Stimulated activated CD4-positive, alpha-beta T cell treated with anti-CD3 and anti-CD28 coated beads, TNF-alpha, amount 100 ng/mL, for 4 hours (primary cell): Measurements from ENCODE around the gene EHBP1.

Source experiments
- DNase-seq, 3 experiments: peaks; one replicate each; pipeline ENCODE4 v3.0.0-alpha.2; 2020; ENCODE audit warnings: low read depth in 3 of 3

Gene EHBP1

GRCh38 chr2:62817995-62818713, 112.6 kb downstream of the EHBP1 start:
- no peak for DNase-seq

- DNase-seq = no peak
Observed at GRCh38 chr2:62822549-62822948, 117.0 kb downstream of the EHBP1 start.

GRCh38 chr2:62824388-62824787, 118.9 kb downstream of the EHBP1 start:
- DNase-seq = no peak

- DNase-seq = no peak
Observed at GRCh38 chr2:62826141-62826540, 120.6 kb downstream of the EHBP1 start.

GRCh38 chr2:62826953-62827675, 121.6 kb downstream of the EHBP1 start:
- DNase-seq = no peak

GRCh38 chr2:62831729-62832128, 126.2 kb downstream of the EHBP1 start:
- no peak for DNase-seq

GRCh38 chr2:62844311-62845090, 139.0 kb downstream of the EHBP1 start:
- no peak for DNase-seq

GRCh38 chr2:62845256-62845655, 139.7 kb downstream of the EHBP1 start:
- DNase-seq = no peak

- no peak for DNase-seq
Observed at GRCh38 chr2:62852254-62852653, 146.7 kb downstream of the EHBP1 start.

- DNase-seq = no peak
Observed at GRCh38 chr2:62854600-62855514, 149.3 kb downstream of the EHBP1 start.

- DNase-seq = no peak
Observed at GRCh38 chr2:62856228-62857040, 150.9 kb downstream of the EHBP1 start.

- DNase-seq = no peak
Observed at GRCh38 chr2:62857139-62857931, 151.8 kb downstream of the EHBP1 start.

GRCh38 chr2:62858231-62858832, 152.8 kb downstream of the EHBP1 start:
- no peak for DNase-seq

GRCh38 chr2:62868947-62869346, 163.4 kb downstream of the EHBP1 start:
- DNase-seq = no peak

- no peak for DNase-seq
Observed at GRCh38 chr2:62870966-62871365, 165.5 kb downstream of the EHBP1 start.

- no peak for DNase-seq
Observed at GRCh38 chr2:62871506-62871905, 166.0 kb downstream of the EHBP1 start.

GRCh38 chr2:62873603-62874002, 168.1 kb downstream of the EHBP1 start:
- DNase-seq = no peak

GRCh38 chr2:62874881-62875383, 169.4 kb downstream of the EHBP1 start:
- DNase-seq = no peak

GRCh38 chr2:62881162-62881795, 175.8 kb downstream of the EHBP1 start:
- no peak for DNase-seq
